Spinal cord (tissue), 10 donors: ENCODE results near the gene CAMSAP2. TPM values are rescaled to one million over a fixed set of nuclear protein-coding genes. Genes with fewer than 3 reads are reported as not detected.

Experiments used
- DNase-seq, 6 donors: peaks; one replicate each; pipeline versions ENCODE4 v3.0.0 to v3.0.0-alpha.2; 2013 to 2015; ENCODE audit warnings: low spot score in 6 of 6, low read depth in 4 of 6
- H3K27ac ChIP-seq: one replicate; pipeline ENCODE4 v1.5.1; 2013; ENCODE audit warnings: low read depth, low read length, control low read depth
- H3K27me3 ChIP-seq: one replicate; pipeline ENCODE4 v1.6.1; 2013; ENCODE audit warnings: low read length; ENCODE audit not compliant: control insufficient read depth, insufficient read depth
- H3K36me3 ChIP-seq: one replicate; pipeline ENCODE4 v1.6.1; 2013; ENCODE audit warnings: low read length; ENCODE audit not compliant: control insufficient read depth, insufficient read depth
- H3K4me1 ChIP-seq: one replicate; pipeline ENCODE4 v1.6.1; 2013; ENCODE audit warnings: low read length; ENCODE audit not compliant: control insufficient read depth, insufficient read depth
- H3K4me3 ChIP-seq: one replicate; pipeline ENCODE4 v1.5.1; 2013; ENCODE audit warnings: low read depth, low read length, control low read depth
- H3K9me3 ChIP-seq: one replicate; pipeline ENCODE4 v1.6.1; 2013; ENCODE audit warnings: low read length; ENCODE audit not compliant: control insufficient read depth, insufficient read depth
- WGBS: methylation state at CpG from one replicate; pipeline ENCODE4 v1.1.5; 2013; ENCODE audit warnings: missing lambda C conversion rate; ENCODE audit not compliant: insufficient coverage; 5-methylcytosine and 5-hydroxymethylcytosine counted together
- polyA plus RNA-seq, 2 donors: library from polyadenylated mRNA; unstranded; fragments of 120-200 nt; gene quantifications; one replicate each; pipeline ENCODE4 v1.2.1, GENCODE V29; 2013; ENCODE audit not compliant: insufficient read length in 2 of 2
- total RNA-seq, 2 donors: library from RNA; depleted of rRNA in 1 of 2; stranded (reverse); fragments of 120-200 nt in 1 of 2; fragments of >200 nt in 1 of 2; gene quantifications; one replicate each; pipeline versions ENCODE4 v1.2.3 to v1.2.4, GENCODE V29; 2013 to 2014
- donor health status: healthy.

Gene CAMSAP2
- total and polyA plus RNA-seq, 4 donors = 74.2 to 133 (median 93.5) TPM

DNA sequence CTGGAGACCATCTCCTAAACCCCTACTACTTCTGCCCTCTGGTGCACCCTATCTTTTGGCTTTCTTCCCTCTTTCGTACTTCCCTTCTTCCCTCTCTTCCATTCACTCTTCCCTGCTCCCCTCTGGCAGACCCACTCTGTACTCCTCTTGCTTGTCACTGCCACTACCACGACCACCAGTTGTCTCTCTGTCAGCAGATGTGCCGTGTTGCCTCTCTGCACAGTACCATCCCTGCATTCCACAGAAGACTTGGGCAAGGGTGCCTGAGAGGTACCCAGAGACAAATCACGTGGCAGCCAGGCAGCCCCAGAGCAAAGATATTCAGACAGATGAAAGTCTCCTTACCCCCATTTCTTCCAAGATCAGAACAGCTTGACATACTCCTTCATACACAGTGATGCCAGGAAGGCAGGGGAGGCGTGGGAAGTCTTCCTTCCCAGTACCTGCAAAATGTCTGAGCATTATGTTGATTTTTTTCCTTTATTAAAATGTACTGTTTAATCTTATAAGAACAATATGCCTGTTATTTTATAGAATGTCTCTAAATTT is 15.0 kb downstream of the CAMSAP2 start:
- no peak for DNase-seq
- H3K4me3 ChIP-seq = no peak overlapping the region
- H3K9me3 ChIP-seq = no peaks in the 10 kb centered on the region
- 76% methylated on average over 4 of the region's 5 CpGs for WGBS
- H3K27ac ChIP-seq = no peak overlapping the region
- peaks cover 6% of the 10 kb centered on the region for H3K4me1 ChIP-seq
- no peaks in the 10 kb centered on the region for H3K36me3 ChIP-seq
- H3K27me3 ChIP-seq = no peaks in the 10 kb centered on the region

DNA sequence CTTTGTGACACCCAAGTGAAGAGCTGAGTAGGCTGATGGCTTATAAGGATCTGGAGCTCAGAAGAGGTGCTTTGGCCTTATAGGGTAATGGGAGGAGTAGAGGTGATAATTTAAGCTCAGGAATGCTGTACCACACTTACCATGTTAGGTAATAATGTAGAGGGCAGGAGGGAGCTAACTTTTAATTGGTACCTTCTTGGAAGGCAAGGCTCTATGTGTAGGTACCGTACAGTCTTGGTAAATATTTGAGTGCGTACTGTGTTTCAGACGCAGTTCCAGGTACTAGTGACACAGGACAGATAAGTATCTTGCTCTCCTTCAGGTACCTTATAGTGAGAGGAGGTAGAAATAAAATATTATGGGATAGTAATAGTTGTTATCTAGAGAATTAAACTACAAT is 16.8 kb downstream of the CAMSAP2 start:
- H3K27me3 ChIP-seq = no peaks in the 10 kb centered on the region
- H3K4me3 ChIP-seq = no peak overlapping the region
- WGBS = 100% methylated on average over 3 of the region's 3 CpGs
- DNase-seq = no peak
- H3K36me3 ChIP-seq = peaks cover 4% of the 10 kb centered on the region
- no peaks in the 10 kb centered on the region for H3K9me3 ChIP-seq
- H3K27ac ChIP-seq = no peak overlapping the region
- peaks cover 3% of the 10 kb centered on the region for H3K4me1 ChIP-seq

DNA sequence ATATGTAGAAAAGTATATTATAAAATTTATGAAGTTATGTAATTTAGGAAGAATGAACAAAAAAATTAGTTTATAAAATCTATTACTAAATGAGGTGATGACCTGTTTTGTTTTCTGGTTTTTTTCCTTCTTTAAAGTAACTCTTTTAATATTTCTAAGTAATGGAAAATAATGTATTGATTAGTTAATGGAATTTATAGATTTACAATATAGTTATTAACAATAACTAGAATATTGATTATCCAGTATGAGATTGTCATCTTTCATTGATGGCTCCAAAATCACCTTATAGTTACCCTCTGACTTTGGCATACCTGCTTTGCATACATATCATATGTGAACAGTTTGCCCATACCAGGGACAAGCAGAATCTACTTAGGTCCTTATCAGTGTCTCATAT is 23.4 kb downstream of the CAMSAP2 start:
- no peak for DNase-seq
- Histone ChIP-seq H3K4me1 (no peaks in the 10 kb centered on the region), H3K36me3 (peaks cover 25% of the 10 kb centered on the region), H3K27me3 (no peaks in the 10 kb centered on the region), H3K4me3 (no peak overlapping the region), H3K27ac (no peak overlapping the region), H3K9me3 (no peaks in the 10 kb centered on the region)

DNA sequence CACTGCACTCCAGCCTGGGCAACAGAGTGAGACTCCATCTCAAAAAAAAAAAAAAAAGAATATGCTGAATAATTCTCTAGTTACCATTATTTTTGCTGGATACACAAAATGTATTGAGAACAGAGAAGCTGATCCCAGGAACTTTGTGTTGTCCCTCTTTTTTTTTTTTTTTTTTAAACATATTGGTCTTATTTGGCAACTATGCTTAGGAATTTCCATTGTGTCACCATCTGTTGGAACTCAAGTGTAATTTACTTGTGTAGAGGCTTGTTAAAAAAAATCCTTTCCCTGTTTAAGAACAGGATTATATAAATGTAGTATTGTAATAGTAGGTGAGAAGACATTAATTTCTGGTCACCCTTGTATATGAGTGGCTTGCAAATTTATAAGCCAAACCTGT is 28.6 kb downstream of the CAMSAP2 start:
- Histone ChIP-seq H3K9me3 (no peaks in the 10 kb centered on the region), H3K27me3 (no peaks in the 10 kb centered on the region), H3K36me3 (peaks cover 25% of the 10 kb centered on the region), H3K4me1 (no peaks in the 10 kb centered on the region), H3K4me3 (no peak overlapping the region), H3K27ac (no peak overlapping the region)
- no peak for DNase-seq

DNA sequence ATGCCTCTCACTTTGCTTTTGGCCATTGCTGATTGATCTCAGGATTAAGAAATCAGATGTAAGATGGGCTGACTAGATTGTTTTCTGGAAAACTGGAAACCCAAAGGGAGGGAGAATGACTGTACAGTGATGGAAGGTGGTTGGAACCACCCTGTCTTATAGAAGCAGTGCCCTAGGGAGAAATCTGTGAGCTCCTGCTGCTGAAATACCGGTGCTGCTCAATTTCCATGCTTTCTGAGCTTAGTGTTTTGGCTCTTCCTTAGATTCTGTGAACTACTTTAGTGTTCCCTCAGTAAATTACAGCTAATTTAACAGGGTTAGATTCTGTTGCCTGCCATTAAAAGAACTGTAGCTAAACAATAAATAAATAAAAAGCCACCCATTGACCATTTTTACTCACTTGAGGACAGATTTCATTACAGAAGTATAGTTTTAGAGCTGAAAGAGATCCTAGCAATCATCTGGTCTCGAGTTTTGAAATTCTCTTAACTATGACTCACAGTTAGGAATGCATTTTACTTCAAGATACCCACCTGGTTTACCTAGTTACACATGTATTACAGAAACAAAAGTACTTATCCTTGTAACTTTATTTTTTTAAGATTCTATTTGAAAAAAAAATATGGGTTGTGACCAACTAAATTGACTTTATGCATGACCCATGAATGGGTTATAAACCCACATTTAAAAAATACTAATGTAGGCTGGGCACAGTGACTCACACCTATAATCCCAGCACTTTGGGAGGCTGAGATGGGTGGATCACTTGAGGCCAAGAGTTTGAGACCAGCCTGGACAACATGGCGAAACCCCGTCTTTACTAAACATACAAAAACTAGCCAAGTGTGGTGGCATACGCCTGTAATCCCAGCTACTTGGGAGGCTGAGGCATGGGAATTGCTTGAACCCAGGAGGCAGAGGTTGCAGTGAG is 33.2 kb downstream of the CAMSAP2 start:
- no peak overlapping the region for H3K27ac ChIP-seq
- no peaks in the 10 kb centered on the region for H3K9me3 ChIP-seq
- H3K4me1 ChIP-seq = no peaks in the 10 kb centered on the region
- no CpG with 5 or more reads among the region's 5 CpGs for WGBS
- peak in 1 of 6 donors; percentile 59 for DNase-seq
- no peaks in the 10 kb centered on the region for H3K27me3 ChIP-seq
- H3K36me3 ChIP-seq = peaks cover 10% of the 10 kb centered on the region
- H3K4me3 ChIP-seq = no peak overlapping the region

DNA sequence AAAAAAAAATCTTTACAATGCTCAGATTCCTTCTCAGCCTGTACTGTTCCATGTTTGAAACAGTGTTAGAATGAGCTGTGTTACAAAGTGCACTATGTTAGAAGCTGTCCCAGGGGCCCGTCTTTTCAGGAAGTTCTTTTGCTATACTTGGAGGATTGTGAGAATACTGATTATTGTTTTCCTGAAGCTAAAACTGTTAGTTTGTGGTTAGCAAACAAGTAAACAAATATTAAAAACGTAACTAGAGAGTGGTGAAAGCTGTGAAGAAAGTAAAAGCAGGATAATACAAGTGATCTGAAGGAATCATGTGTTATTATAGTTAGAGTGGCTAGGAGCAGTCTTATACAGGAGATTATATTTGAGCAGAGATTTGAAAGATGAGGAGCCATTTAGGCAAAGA is 35.6 kb downstream of the CAMSAP2 start:
- H3K27ac ChIP-seq = no peak overlapping the region
- no peaks in the 10 kb centered on the region for H3K4me1 ChIP-seq
- WGBS = 76% methylated on average over 2 of the region's 2 CpGs
- H3K36me3 ChIP-seq = peaks cover 6% of the 10 kb centered on the region
- no peaks in the 10 kb centered on the region for H3K9me3 ChIP-seq
- no peak overlapping the region for H3K4me3 ChIP-seq
- no peak for DNase-seq
- H3K27me3 ChIP-seq = no peaks in the 10 kb centered on the region

DNA sequence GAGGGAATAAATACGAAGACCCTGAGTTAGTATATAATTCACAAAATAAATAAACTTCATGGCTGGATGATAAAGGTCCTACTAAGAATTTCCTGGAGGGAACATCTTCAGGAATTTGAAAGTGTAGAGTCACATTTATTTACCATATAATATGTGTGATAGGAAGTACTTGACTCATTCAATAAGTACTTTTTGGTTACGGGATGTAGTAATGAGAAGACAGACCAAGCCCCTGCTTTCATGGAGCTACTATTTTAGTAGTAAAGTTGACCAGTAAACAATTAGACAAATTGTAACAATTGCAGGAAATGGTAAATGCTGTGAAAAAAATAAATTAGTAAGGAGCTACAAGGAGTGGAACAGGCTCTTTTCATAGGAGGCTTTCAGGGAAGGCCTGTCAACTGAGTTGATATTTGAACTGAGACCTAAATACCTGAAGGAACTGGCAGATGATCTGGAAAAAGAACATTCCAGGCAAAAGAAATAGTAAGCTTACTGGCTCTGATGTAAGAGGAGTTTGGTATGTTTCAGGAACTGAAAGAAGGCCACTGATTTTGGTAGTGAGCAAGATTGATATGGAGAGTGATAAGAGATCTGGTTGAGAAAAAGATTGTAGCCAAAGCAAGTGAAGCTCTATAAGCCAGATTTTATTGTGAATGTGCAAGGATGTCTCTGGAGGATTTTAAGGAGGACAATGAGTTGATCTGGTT is 36.2 kb downstream of the CAMSAP2 start:
- no CpG with 5 or more reads among the region's 2 CpGs for WGBS

DNA sequence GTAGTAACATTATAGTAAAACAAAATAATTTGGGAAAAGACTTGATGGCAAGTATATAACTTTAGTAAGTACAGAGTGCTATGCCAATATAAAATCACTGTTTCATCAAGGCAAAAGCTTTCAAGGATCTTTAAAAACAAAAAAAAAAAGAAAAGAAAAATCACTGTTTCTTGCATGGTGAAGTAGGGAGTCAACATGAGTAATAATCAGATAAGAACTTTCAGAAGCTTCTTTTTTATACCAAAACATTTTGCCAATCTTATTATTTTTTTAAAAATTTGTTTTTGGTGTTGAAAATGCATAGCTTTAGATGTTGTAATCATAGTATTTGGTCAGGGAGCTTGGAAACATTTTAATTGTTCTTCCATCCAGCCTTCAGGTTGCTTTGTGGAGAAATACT is 37.2 kb downstream of the CAMSAP2 start:
- H3K4me1 ChIP-seq = no peaks in the 10 kb centered on the region
- no peaks in the 10 kb centered on the region for H3K27me3 ChIP-seq
- H3K36me3 ChIP-seq = peaks cover 2% of the 10 kb centered on the region
- H3K4me3 ChIP-seq = no peak overlapping the region
- no peak for DNase-seq
- H3K9me3 ChIP-seq = no peaks in the 10 kb centered on the region
- no peak overlapping the region for H3K27ac ChIP-seq

More for the DNA sequence above, 36.2 kb downstream of the CAMSAP2 start:
- H3K4me3 ChIP-seq = no peak overlapping the region
- H3K27ac ChIP-seq = no peak overlapping the region
- no peaks in the 10 kb centered on the region for H3K27me3 ChIP-seq
- H3K36me3 ChIP-seq = peaks cover 2% of the 10 kb centered on the region
- no peak for DNase-seq
- no peaks in the 10 kb centered on the region for H3K4me1 ChIP-seq
- H3K9me3 ChIP-seq = no peaks in the 10 kb centered on the region

DNA sequence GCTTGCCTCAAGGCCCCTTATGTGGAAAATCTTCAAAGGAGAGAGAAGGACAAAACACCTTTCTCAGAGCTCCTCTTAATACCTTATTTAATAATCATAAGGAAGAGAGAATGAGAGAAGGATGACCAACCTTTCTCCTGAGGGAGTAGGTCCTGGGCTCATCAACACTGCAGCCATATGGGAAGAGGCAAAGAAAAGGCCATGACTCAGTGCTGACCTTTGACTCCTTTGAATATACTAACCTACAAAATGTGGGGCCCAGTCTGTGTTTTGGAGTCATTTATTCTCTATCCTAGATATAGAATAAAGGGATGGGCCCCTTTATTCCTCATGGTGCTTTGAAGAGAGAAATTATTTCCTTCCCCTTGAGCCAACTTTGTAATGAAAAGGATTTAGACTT is 38.3 kb downstream of the CAMSAP2 start:
- Histone ChIP-seq H3K27ac (no peak overlapping the region), H3K4me3 (no peak overlapping the region), H3K36me3 (peaks cover 6% of the 10 kb centered on the region), H3K9me3 (no peaks in the 10 kb centered on the region), H3K4me1 (no peaks in the 10 kb centered on the region), H3K27me3 (no peaks in the 10 kb centered on the region)
- no peak for DNase-seq

DNA sequence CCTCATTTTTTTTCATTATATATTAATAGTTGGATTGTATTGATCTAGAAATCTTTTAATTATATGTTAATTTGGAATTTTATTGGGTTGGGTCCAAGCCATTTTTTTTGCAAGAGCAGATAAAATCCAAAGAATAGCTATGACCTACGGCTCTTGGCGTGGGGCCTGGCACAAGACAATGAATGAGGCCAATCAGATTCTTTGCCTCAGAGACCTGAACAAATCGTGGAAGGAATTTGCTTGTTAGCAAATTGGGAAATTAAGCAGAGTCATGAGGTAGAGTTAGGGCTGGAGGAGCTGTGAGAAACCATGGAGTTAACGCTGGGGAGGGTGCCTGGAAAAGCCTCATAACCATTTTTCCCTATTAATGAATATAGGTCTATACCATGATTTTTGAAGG is 40.1 kb downstream of the CAMSAP2 start:
- no peak for DNase-seq
- WGBS = 33% methylated on average over 3 of the region's 4 CpGs
- no peaks in the 10 kb centered on the region for H3K4me1 ChIP-seq

More for the DNA sequence above, 40.1 kb downstream of the CAMSAP2 start:
- H3K4me3 ChIP-seq = no peak overlapping the region
- no peaks in the 10 kb centered on the region for H3K27me3 ChIP-seq
- no peak overlapping the region for H3K27ac ChIP-seq
- peaks cover 3% of the 10 kb centered on the region for H3K9me3 ChIP-seq
- peaks cover 13% of the 10 kb centered on the region for H3K36me3 ChIP-seq
